ENCODE data around the gene ADAM15.

DNA sequence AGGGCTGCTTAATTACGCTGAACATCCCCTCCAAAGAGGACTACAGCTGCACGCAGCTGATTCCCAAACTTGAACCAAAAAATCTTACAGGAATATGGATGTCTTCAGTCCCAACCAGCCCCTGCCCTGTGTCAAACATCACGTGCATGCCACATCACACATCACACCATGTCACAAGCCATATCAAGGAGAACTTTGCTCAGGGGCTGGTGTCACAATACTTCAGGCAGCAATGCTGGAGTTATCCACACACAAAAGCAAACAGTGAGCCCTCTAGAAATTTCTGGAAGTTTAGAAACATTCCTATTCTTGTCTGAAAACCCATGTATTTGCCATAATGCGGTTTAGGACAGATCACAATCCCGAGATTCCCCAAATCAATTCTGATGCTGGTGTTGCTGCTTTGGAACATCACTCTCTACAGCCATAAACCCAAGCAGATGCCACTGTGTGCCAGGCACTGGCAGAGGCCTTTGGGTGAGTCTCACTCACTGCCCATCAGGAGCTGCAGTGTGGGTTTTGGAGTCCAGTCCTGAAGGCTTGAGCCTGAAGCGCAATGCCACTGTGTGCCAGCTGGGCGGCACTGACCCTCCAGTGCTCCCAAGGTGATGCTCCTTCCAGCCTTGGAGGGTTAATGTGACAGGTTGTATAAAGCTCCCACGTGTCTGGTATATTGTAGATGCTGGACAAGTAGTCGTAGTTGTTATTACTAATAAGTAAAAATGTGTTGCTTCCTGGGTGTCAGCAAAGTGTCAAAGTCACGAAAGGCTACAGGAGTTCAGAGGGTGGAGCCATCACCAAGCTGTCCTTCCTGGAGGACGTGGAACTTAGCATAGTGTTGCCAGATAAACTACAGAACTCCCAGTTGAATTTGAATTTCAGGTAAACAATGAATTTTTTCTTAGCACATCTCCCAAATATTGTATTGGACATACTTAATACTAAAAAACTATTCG, 56.5 kb downstream of the ADAM15 start:
- no peak for TF ChIP-seq MXI1 (conservative IDR thresholded peaks at IDR 0.05; ENCODE audit: poor library complexity, severe bottlenecking)
- TF ChIP-seq, protein P1, sequence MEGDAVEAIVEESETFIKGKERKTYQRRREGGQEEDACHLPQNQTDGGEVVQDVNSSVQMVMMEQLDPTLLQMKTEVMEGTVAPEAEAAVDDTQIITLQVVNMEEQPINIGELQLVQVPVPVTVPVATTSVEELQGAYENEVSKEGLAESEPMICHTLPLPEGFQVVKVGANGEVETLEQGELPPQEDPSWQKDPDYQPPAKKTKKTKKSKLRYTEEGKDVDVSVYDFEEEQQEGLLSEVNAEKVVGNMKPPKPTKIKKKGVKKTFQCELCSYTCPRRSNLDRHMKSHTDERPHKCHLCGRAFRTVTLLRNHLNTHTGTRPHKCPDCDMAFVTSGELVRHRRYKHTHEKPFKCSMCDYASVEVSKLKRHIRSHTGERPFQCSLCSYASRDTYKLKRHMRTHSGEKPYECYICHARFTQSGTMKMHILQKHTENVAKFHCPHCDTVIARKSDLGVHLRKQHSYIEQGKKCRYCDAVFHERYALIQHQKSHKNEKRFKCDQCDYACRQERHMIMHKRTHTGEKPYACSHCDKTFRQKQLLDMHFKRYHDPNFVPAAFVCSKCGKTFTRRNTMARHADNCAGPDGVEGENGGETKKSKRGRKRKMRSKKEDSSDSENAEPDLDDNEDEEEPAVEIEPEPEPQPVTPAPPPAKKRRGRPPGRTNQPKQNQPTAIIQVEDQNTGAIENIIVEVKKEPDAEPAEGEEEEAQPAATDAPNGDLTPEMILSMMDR (IDR thresholded peaks at IDR 0.05; ENCODE audit: poor library complexity, severe bottlenecking), result no peak
- TF ChIP-seq POLR2AphosphoS5 (IDR thresholded peaks at IDR 0.05), result no peak
- TF ChIP-seq EP300 (conservative IDR thresholded peaks at IDR 0.05; ENCODE audit: poor library complexity, severe bottlenecking), result no peak
- TF ChIP-seq, protein P2, sequence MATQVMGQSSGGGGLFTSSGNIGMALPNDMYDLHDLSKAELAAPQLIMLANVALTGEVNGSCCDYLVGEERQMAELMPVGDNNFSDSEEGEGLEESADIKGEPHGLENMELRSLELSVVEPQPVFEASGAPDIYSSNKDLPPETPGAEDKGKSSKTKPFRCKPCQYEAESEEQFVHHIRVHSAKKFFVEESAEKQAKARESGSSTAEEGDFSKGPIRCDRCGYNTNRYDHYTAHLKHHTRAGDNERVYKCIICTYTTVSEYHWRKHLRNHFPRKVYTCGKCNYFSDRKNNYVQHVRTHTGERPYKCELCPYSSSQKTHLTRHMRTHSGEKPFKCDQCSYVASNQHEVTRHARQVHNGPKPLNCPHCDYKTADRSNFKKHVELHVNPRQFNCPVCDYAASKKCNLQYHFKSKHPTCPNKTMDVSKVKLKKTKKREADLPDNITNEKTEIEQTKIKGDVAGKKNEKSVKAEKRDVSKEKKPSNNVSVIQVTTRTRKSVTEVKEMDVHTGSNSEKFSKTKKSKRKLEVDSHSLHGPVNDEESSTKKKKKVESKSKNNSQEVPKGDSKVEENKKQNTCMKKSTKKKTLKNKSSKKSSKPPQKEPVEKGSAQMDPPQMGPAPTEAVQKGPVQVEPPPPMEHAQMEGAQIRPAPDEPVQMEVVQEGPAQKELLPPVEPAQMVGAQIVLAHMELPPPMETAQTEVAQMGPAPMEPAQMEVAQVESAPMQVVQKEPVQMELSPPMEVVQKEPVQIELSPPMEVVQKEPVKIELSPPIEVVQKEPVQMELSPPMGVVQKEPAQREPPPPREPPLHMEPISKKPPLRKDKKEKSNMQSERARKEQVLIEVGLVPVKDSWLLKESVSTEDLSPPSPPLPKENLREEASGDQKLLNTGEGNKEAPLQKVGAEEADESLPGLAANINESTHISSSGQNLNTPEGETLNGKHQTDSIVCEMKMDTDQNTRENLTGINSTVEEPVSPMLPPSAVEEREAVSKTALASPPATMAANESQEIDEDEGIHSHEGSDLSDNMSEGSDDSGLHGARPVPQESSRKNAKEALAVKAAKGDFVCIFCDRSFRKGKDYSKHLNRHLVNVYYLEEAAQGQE (IDR thresholded peaks at IDR 0.05; ENCODE audit: borderline replicate concordance), result no peak
- TF ChIP-seq EZH2 (IDR thresholded peaks at IDR 0.05; ENCODE audit: borderline replicate concordance, insufficient read depth, low read length, poor library complexity, severe bottlenecking), result no peak
- TF ChIP-seq SMC3 (conservative IDR thresholded peaks at IDR 0.05; ENCODE audit: poor library complexity), result no peak

All from neural cell (in vitro differentiated cells).